Caco-2 (cell line): ENCODE data around the gene ZSCAN21. TPM values are rescaled to one million over a fixed set of nuclear protein-coding genes. Genes with fewer than 3 reads are reported as not detected.
A peak's percentile ranks its signal among the peaks of the same experiment; 100 is the strongest.

ENCODE experiments used
- BruUV-seq: library from RNA; stranded (reverse); fragments of 400-500 nt; replicated peaks from 2 replicates; lab custom pipeline; 2021; lab: Mats Ljungman, UMichigan
- CTCF ChIA-PET: fragments of 300-600 bp; sonication (Branson Sonifier 250); formaldehyde crosslinking; loops from one replicate; lab custom pipeline; 2022; ENCODE audit warnings: antibody characterized with exemption; lab: Charles Lee
- POLR2A ChIA-PET: fragments of 300-600 bp; sonication (Branson Sonifier 250); formaldehyde crosslinking; loops from one replicate; lab custom pipeline; 2022; ENCODE audit warnings: antibody characterized with exemption; lab: Charles Lee
- DNase-seq, 2 experiments: peaks; one replicate each; pipeline versions ENCODE4 v3.0.0 to v3.0.0-alpha.2; 2020 to 2022
- H3K27me3 ChIP-seq: replicated peaks from 2 replicates; pipeline ENCODE4 v1.6.0; 2011; ENCODE audit warnings: low read length; ENCODE audit not compliant: control insufficient read depth, insufficient read depth
- H3K36me3 ChIP-seq: 2 replicates; pipeline ENCODE4 v1.5.1; 2011; ENCODE audit warnings: low read length; ENCODE audit not compliant: control insufficient read depth, insufficient read depth
- H3K4me1 ChIP-seq: fragments of 250-450 bp; sonication (Bioruptor Pico); 2 replicates; pipeline ENCODE4 v1.5.1; 2020; ENCODE audit warnings: mild to moderate bottlenecking
- H3K4me3 ChIP-seq: 2 replicates; pipeline ENCODE4 v1.5.1; 2011; ENCODE audit warnings: low read depth, mild to moderate bottlenecking, control low read depth, low read length
- H3K9me3 ChIP-seq: fragments of 250-450 bp; sonication (Bioruptor Pico); 2 replicates; pipeline ENCODE4 v1.5.1; 2020; ENCODE audit warnings: mild to moderate bottlenecking, moderate library complexity
- H3K27ac Mint-ChIP-seq: one replicate; pipeline ENCODE4 v1.8.0; 2022; ENCODE audit warnings: mixed read lengths; ENCODE audit not compliant: unreplicated experiment
- H3K27me3 Mint-ChIP-seq: one replicate; pipeline ENCODE4 v1.8.0; 2022; ENCODE audit warnings: mixed read lengths; ENCODE audit not compliant: insufficient read depth, unreplicated experiment
- H3K36me3 Mint-ChIP-seq: one replicate; pipeline ENCODE4 v1.8.0; 2022; ENCODE audit warnings: mild to moderate bottlenecking, mixed read lengths; ENCODE audit not compliant: insufficient read depth, unreplicated experiment
- H3K4me1 Mint-ChIP-seq: one replicate; pipeline ENCODE4 v1.8.0; 2022; ENCODE audit warnings: low read depth, mixed read lengths; ENCODE audit not compliant: unreplicated experiment
- H3K4me3 Mint-ChIP-seq: one replicate; pipeline ENCODE4 v1.8.0; 2022; ENCODE audit warnings: mild to moderate bottlenecking, moderate library complexity, mixed read lengths; ENCODE audit not compliant: unreplicated experiment
- H3K9me3 Mint-ChIP-seq: one replicate; pipeline ENCODE4 v1.8.0; 2022; ENCODE audit warnings: mixed read lengths; ENCODE audit not compliant: unreplicated experiment
- intact Hi-C: fragments of 100-400 bp; cut with micrococcal nuclease; formaldehyde crosslinking; loops from one replicate; pipeline ENCODE4 v1.10.0; 2022; ENCODE audit not compliant: unreplicated experiment
- total RNA-seq: library from RNA; stranded (reverse); gene quantifications from 2 replicates; pipeline ENCODE4 v1.2.3, GENCODE V29; 2022
- TF ChIP-seq, protein P1 (sequence below), 2 experiments: fragments of 200-600 bp in 1 of 2; IDR thresholded peaks; 1 replicate in 1 of 2; 2 replicates in 1 of 2; pipeline versions ENCODE4 v1.5.1 to v1.8.0; 2011 to 2022; ENCODE audit warnings: antibody characterized with exemption in 1 of 2, control low read depth in 1 of 2, inconsistent platforms in 1 of 2, low read depth in 1 of 2, low read length in 1 of 2, mild to moderate bottlenecking in 1 of 2, moderate library complexity in 1 of 2; ENCODE audit not compliant: insufficient read depth in 1 of 2, severe bottlenecking in 1 of 2, unreplicated experiment in 1 of 2

The ZSCAN21 gene
- total RNA-seq, 1 experiment from 2014 or later: 16.7 TPM

DNA sequence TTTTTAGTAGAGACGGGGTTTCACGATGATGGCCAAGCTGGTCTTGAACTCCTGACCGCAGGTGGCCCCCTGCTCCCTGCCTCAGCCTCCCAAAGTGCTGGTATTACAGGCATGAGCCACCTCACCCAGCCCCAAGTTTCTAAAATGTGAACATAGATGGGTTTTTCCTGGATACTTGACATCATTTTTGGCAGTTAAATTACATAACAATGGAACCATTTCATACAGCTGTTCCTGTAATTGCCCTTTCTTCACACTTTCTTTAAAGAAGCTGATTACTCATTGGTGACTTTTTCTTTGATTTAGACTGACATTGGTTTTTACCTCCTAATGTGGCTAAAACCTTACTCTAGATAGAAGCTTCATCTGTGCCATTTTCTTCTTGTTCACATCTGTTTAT, 28.3 kb upstream of the ZSCAN21 start:
- CTCF ChIA-PET: interaction anchor here (1.0 to 1.1 kb wide), 2 partner anchors 18 to 33 kb away, joined by 3 read pairs; no protein-coding TSS in a partner anchor

DNA sequence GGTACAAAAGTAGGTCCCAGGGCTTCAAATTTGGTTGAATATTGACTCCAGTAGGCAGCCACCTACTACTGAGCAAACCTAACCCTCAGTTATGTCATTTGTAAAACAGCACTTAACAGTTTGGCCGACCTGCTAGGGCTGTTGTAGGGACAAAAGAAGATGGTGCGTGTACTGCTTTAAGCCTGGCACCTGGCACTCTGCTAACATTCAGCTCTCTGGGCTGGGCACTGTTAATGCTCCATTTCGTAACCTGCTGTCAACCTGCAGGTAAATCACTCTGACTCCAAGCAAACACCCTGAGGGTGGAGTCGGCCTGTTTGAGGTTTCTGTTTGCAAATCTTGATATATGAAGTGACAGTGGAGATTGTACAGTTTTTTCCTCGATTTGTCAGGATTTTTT, 27.0 kb upstream of the ZSCAN21 start:
- peaks cover 13% of the 10 kb centered on the region for H3K4me1 Mint-ChIP-seq
- DNase-seq: peak; percentile 64 to 71
- no peaks in the 10 kb centered on the region for H3K9me3 Mint-ChIP-seq
- no TSS peak for BruUV-seq
- intact Hi-C loops: no loop called here
- Histone ChIP-seq H3K9me3 (no peaks in the 10 kb centered on the region), H3K27me3 (no peaks in the 10 kb centered on the region), H3K4me3 (no peak overlapping the region), H3K4me1 (peaks cover 3% of the 10 kb centered on the region), H3K36me3 (peaks cover 2% of the 10 kb centered on the region; the same call in 1 of the 2 replicates)
- no peaks in the 10 kb centered on the region for H3K27me3 Mint-ChIP-seq
- H3K36me3 Mint-ChIP-seq: peaks cover 83% of the 10 kb centered on the region
- TF ChIP-seq, protein P1, sequence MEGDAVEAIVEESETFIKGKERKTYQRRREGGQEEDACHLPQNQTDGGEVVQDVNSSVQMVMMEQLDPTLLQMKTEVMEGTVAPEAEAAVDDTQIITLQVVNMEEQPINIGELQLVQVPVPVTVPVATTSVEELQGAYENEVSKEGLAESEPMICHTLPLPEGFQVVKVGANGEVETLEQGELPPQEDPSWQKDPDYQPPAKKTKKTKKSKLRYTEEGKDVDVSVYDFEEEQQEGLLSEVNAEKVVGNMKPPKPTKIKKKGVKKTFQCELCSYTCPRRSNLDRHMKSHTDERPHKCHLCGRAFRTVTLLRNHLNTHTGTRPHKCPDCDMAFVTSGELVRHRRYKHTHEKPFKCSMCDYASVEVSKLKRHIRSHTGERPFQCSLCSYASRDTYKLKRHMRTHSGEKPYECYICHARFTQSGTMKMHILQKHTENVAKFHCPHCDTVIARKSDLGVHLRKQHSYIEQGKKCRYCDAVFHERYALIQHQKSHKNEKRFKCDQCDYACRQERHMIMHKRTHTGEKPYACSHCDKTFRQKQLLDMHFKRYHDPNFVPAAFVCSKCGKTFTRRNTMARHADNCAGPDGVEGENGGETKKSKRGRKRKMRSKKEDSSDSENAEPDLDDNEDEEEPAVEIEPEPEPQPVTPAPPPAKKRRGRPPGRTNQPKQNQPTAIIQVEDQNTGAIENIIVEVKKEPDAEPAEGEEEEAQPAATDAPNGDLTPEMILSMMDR (IDR thresholded peaks at IDR 0.05; ENCODE audit: insufficient read depth in 1 of 2, low read depth in 1 of 2, low read length in 1 of 2, severe bottlenecking in 1 of 2, unreplicated experiment in 1 of 2): no peak
- CTCF ChIA-PET: interaction anchor here (0.7 to 0.9 kb wide), 2 partner anchors 109 to 1891 kb away, joined by 3 read pairs; no protein-coding TSS in a partner anchor
- no peak overlapping the region for H3K4me3 Mint-ChIP-seq
- POLR2A ChIA-PET: interaction anchor here (0.9 kb wide), 1 partner anchor 58 kb away, joined by 3 read pairs; no protein-coding TSS in a partner anchor
- no peak overlapping the region for H3K27ac Mint-ChIP-seq

More for the DNA sequence above, 28.3 kb upstream of the ZSCAN21 start:
- Histone ChIP-seq H3K36me3 (peaks cover 2% of the 10 kb centered on the region; the same call in 1 of the 2 replicates), H3K27me3 (no peaks in the 10 kb centered on the region), H3K4me1 (peaks cover 13% of the 10 kb centered on the region), H3K4me3 (no peak overlapping the region), H3K9me3 (no peaks in the 10 kb centered on the region)
- H3K27me3 Mint-ChIP-seq: no peaks in the 10 kb centered on the region
- peaks cover 18% of the 10 kb centered on the region for H3K4me1 Mint-ChIP-seq
- no peak overlapping the region for H3K27ac Mint-ChIP-seq
- TF ChIP-seq, protein P1 (IDR thresholded peaks at IDR 0.05; ENCODE audit: insufficient read depth in 1 of 2, low read depth in 1 of 2, low read length in 1 of 2, severe bottlenecking in 1 of 2, unreplicated experiment in 1 of 2): no peak
- no peak overlapping the region for H3K4me3 Mint-ChIP-seq
- H3K36me3 Mint-ChIP-seq: peaks cover 76% of the 10 kb centered on the region
- H3K9me3 Mint-ChIP-seq: no peaks in the 10 kb centered on the region
- intact Hi-C loops: no loop called here
- BruUV-seq: no TSS peak
- POLR2A ChIA-PET: interaction anchor here (0.6 to 1.4 kb wide), 2 partner anchors 8 to 17 kb away, joined by 4 to 5 read pairs; no protein-coding TSS in a partner anchor
- DNase-seq: no peak

GRCh38 chr7:100023526-100023925, 26.0 kb upstream of the ZSCAN21 start:
- Mint-ChIP-seq H3K27me3 (no peaks in the 10 kb centered on the region), H3K36me3 (peaks cover 79% of the 10 kb centered on the region), H3K4me3 (no peak overlapping the region), H3K27ac (no peak overlapping the region), H3K4me1 (peaks cover 13% of the 10 kb centered on the region), H3K9me3 (no peaks in the 10 kb centered on the region)
- BruUV-seq: no TSS peak
- intact Hi-C loops: no loop called here
- no peaks in the 10 kb centered on the region for H3K4me1 ChIP-seq
- CTCF ChIA-PET: interaction anchor here (0.7 kb wide), 1 partner anchor 1892 kb away, joined by 3 read pairs; no protein-coding TSS in a partner anchor
- POLR2A ChIA-PET: no interaction called here
- H3K4me3 ChIP-seq: no peak overlapping the region
- TF ChIP-seq, protein P1 (IDR thresholded peaks at IDR 0.05; ENCODE audit: insufficient read depth in 1 of 2, low read depth in 1 of 2, low read length in 1 of 2, severe bottlenecking in 1 of 2, unreplicated experiment in 1 of 2): no peak
- no peak for DNase-seq
- no peaks in the 10 kb centered on the region for H3K9me3 ChIP-seq
- no peaks in the 10 kb centered on the region for H3K27me3 ChIP-seq
- H3K36me3 ChIP-seq: peaks cover 2% of the 10 kb centered on the region
